GM12878 (cell line): ENCODE data around the gene SMPD4. TPM values are rescaled to one million over a fixed set of nuclear protein-coding genes. Genes with fewer than 3 reads are reported as not detected.

Experiments used
- polyA plus RNA-seq, 11 experiments: library from polyadenylated mRNA; depleted of rRNA in 4 of 11; unstranded in 6 of 11; stranded (reverse) in 5 of 11; fragments of >200 nt; fragmentation: Nextera tagmentation in 4 of 11; fragmentation: Illumina TruSeq in 1 of 11; extraction: Ambion mirVana in 4 of 11; extraction: Trizol in 1 of 11; gene quantifications; 1 replicate in 1 of 11; 2 replicates in 10 of 11; pipeline versions ENCODE4 v1.2.1 to v1.2.3, GENCODE V29; 2011 to 2016; ENCODE audit warnings: inconsistent platforms in 2 of 11, missing spikeins in 2 of 11, low read depth in 1 of 11
- small RNA-seq: library from RNA; depleted of rRNA; stranded (forward); fragments of <200 nt; gene quantifications from one replicate; pipeline ENCODE3, GENCODE V24; 2014
- total RNA-seq, 4 experiments: library from RNA; depleted of rRNA in 3 of 4; stranded (reverse); fragments of >200 nt in 3 of 4; fragmentation: Illumina TruSeq in 1 of 4; extraction: Trizol in 1 of 4; gene quantifications; 2 replicates each; pipeline versions ENCODE4 v1.2.1 to v1.2.3, GENCODE V29; 2013 to 2021

The SMPD4 gene
- total and polyA plus RNA-seq, 10 of the 15 experiments (the other 5 are each of a cell fraction or from before 2014, with no cell fraction given), result 5.0 to 82.0 (median 45.7) TPM

Small RNAs within 50 kb of the gene (small RNA-seq; reads per million reads assigned to genes)
- gene RNU6-1049P, result not detected

Other genes with a start within 250 kb of the SMPD4 start
- not detected in 2 replicates for gene RAB6C, start 201.9 kb downstream of the SMPD4 start, total RNA-seq (2014; rRNA removed)
- gene RAB6C, start 201.9 kb downstream of the SMPD4 start, total RNA-seq (2014; rRNA removed; fragmentation: Illumina TruSeq; extraction: Trizol), result not detected in 2 replicates
- gene RAB6C, start 201.9 kb downstream of the SMPD4 start, total RNA-seq (2021), result not detected in 2 replicates
- not detected in 2 replicates for gene RAB6C, start 201.9 kb downstream of the SMPD4 start, polyA plus RNA-seq (2011; rRNA removed)
- not detected in 2 replicates for gene RAB6C, start 201.9 kb downstream of the SMPD4 start, polyA plus RNA-seq (2014; fragmentation: Illumina TruSeq; extraction: Trizol)
- not detected for gene RAB6C, start 201.9 kb downstream of the SMPD4 start, polyA plus RNA-seq (2014; fragmentation: Nextera tagmentation; extraction: Ambion mirVana)
- gene RAB6C, start 201.9 kb downstream of the SMPD4 start, polyA plus RNA-seq (2014; rRNA removed), result not detected in 2 replicates
- not detected for gene RAB6C, start 201.9 kb downstream of the SMPD4 start, polyA plus RNA-seq (2016; fragmentation: Nextera tagmentation; extraction: Ambion mirVana)
- gene POTEF, start 52.4 kb downstream of the SMPD4 start, total RNA-seq (2014; rRNA removed), result 0.11 TPM in 1 of 2 replicates, not detected in the other
- gene POTEF, start 52.4 kb downstream of the SMPD4 start, total RNA-seq (2014; rRNA removed; fragmentation: Illumina TruSeq; extraction: Trizol), result not detected in 2 replicates
- not detected in 2 replicates for gene POTEF, start 52.4 kb downstream of the SMPD4 start, total RNA-seq (2021)
- gene POTEF, start 52.4 kb downstream of the SMPD4 start, polyA plus RNA-seq (2011; rRNA removed), result not detected in 2 replicates
- gene POTEF, start 52.4 kb downstream of the SMPD4 start, polyA plus RNA-seq (2014; fragmentation: Illumina TruSeq; extraction: Trizol), result 0.03 TPM in 1 of 2 replicates, not detected in the other
- gene POTEF, start 52.4 kb downstream of the SMPD4 start, polyA plus RNA-seq (2014; fragmentation: Nextera tagmentation; extraction: Ambion mirVana), result not detected
- 0.05 TPM in 1 of 2 replicates, not detected in the other for gene POTEF, start 52.4 kb downstream of the SMPD4 start, polyA plus RNA-seq (2014; rRNA removed)
- gene POTEF, start 52.4 kb downstream of the SMPD4 start, polyA plus RNA-seq (2016; fragmentation: Nextera tagmentation; extraction: Ambion mirVana), result not detected
- 15.3 and 17.9 TPM in 2 replicates for gene CCDC74B, start 36.5 kb downstream of the SMPD4 start, total RNA-seq (2014; rRNA removed)
- 6.1 and 7.2 TPM in 2 replicates for gene CCDC74B, start 36.5 kb downstream of the SMPD4 start, total RNA-seq (2014; rRNA removed; fragmentation: Illumina TruSeq; extraction: Trizol)
- gene CCDC74B, start 36.5 kb downstream of the SMPD4 start, total RNA-seq (2021), result 14.4 and 15.3 TPM in 2 replicates
- gene CCDC74B, start 36.5 kb downstream of the SMPD4 start, polyA plus RNA-seq (2011; rRNA removed), result 8.9 and 10.7 TPM in 2 replicates
- 2.2 and 6.5 TPM in 2 replicates for gene CCDC74B, start 36.5 kb downstream of the SMPD4 start, polyA plus RNA-seq (2014; fragmentation: Illumina TruSeq; extraction: Trizol)
- 1 to 10 TPM in 1 of 2 experiments, under 1 TPM in 1; 0.52 to 2.9 TPM for gene CCDC74B, start 36.5 kb downstream of the SMPD4 start, polyA plus RNA-seq (2014; fragmentation: Nextera tagmentation; extraction: Ambion mirVana)
- gene CCDC74B, start 36.5 kb downstream of the SMPD4 start, polyA plus RNA-seq (2014; rRNA removed), result 21.2 and 26.2 TPM in 2 replicates
- gene CCDC74B, start 36.5 kb downstream of the SMPD4 start, polyA plus RNA-seq (2016; fragmentation: Nextera tagmentation; extraction: Ambion mirVana), result 10 to 100 TPM in 1 of 2 experiments, 1 to 10 TPM in 1; 8.8 to 11.3 TPM
- 321 and 369 TPM in 2 replicates for gene MZT2B, start 660 bp upstream of the SMPD4 start, total RNA-seq (2014; rRNA removed)
- 45.7 and 51.5 TPM in 2 replicates for gene MZT2B, start 660 bp upstream of the SMPD4 start, total RNA-seq (2014; rRNA removed; fragmentation: Illumina TruSeq; extraction: Trizol)
- gene MZT2B, start 660 bp upstream of the SMPD4 start, total RNA-seq (2021), result 399 and 409 TPM in 2 replicates
- gene MZT2B, start 660 bp upstream of the SMPD4 start, polyA plus RNA-seq (2011; rRNA removed), result 60.4 and 104 TPM in 2 replicates
- 7.2 TPM in 1 of 2 replicates, not detected in the other for gene MZT2B, start 660 bp upstream of the SMPD4 start, polyA plus RNA-seq (2014; fragmentation: Illumina TruSeq; extraction: Trizol)
- 10 to 100 TPM in 1 of 2 experiments, 1 to 10 TPM in 1; 6.3 to 20.4 TPM for gene MZT2B, start 660 bp upstream of the SMPD4 start, polyA plus RNA-seq (2014; fragmentation: Nextera tagmentation; extraction: Ambion mirVana)
- 292 and 388 TPM in 2 replicates for gene MZT2B, start 660 bp upstream of the SMPD4 start, polyA plus RNA-seq (2014; rRNA removed)
- 100 to 1,000 TPM; 294 to 320 TPM for gene MZT2B, start 660 bp upstream of the SMPD4 start, polyA plus RNA-seq (2016; fragmentation: Nextera tagmentation; extraction: Ambion mirVana)
- gene TUBA3E, start 16.8 kb upstream of the SMPD4 start, total RNA-seq (2014; rRNA removed), result not detected in 2 replicates
- gene TUBA3E, start 16.8 kb upstream of the SMPD4 start, total RNA-seq (2014; rRNA removed; fragmentation: Illumina TruSeq; extraction: Trizol), result not detected in 2 replicates
- not detected in 2 replicates for gene TUBA3E, start 16.8 kb upstream of the SMPD4 start, total RNA-seq (2021)
- not detected in 2 replicates for gene TUBA3E, start 16.8 kb upstream of the SMPD4 start, polyA plus RNA-seq (2011; rRNA removed)
- not detected in 2 replicates for gene TUBA3E, start 16.8 kb upstream of the SMPD4 start, polyA plus RNA-seq (2014; fragmentation: Illumina TruSeq; extraction: Trizol)
- gene TUBA3E, start 16.8 kb upstream of the SMPD4 start, polyA plus RNA-seq (2014; fragmentation: Nextera tagmentation; extraction: Ambion mirVana), result not detected
- not detected in 2 replicates for gene TUBA3E, start 16.8 kb upstream of the SMPD4 start, polyA plus RNA-seq (2014; rRNA removed)
- not detected for gene TUBA3E, start 16.8 kb upstream of the SMPD4 start, polyA plus RNA-seq (2016; fragmentation: Nextera tagmentation; extraction: Ambion mirVana)
- gene IMP4, start 161.3 kb upstream of the SMPD4 start, total RNA-seq (2014; rRNA removed), result 181 and 209 TPM in 2 replicates
- 74.9 and 85.3 TPM in 2 replicates for gene IMP4, start 161.3 kb upstream of the SMPD4 start, total RNA-seq (2014; rRNA removed; fragmentation: Illumina TruSeq; extraction: Trizol)
- 166 and 171 TPM in 2 replicates for gene IMP4, start 161.3 kb upstream of the SMPD4 start, total RNA-seq (2021)
- gene IMP4, start 161.3 kb upstream of the SMPD4 start, polyA plus RNA-seq (2011; rRNA removed), result 78.0 and 162 TPM in 2 replicates
- 43.2 and 70.5 TPM in 2 replicates for gene IMP4, start 161.3 kb upstream of the SMPD4 start, polyA plus RNA-seq (2014; fragmentation: Illumina TruSeq; extraction: Trizol)
- gene IMP4, start 161.3 kb upstream of the SMPD4 start, polyA plus RNA-seq (2014; fragmentation: Nextera tagmentation; extraction: Ambion mirVana), result 100 to 1,000 TPM in 1 of 2 experiments, 10 to 100 TPM in 1; 41.4 to 100 TPM
- gene IMP4, start 161.3 kb upstream of the SMPD4 start, polyA plus RNA-seq (2014; rRNA removed), result 242 and 273 TPM in 2 replicates
- 100 to 1,000 TPM; 183 to 206 TPM for gene IMP4, start 161.3 kb upstream of the SMPD4 start, polyA plus RNA-seq (2016; fragmentation: Nextera tagmentation; extraction: Ambion mirVana)
- gene PTPN18, start 174.5 kb upstream of the SMPD4 start, total RNA-seq (2014; rRNA removed), result 31.4 and 36.9 TPM in 2 replicates
- 38.5 and 39.8 TPM in 2 replicates for gene PTPN18, start 174.5 kb upstream of the SMPD4 start, total RNA-seq (2014; rRNA removed; fragmentation: Illumina TruSeq; extraction: Trizol)
- 41.9 and 43.1 TPM in 2 replicates for gene PTPN18, start 174.5 kb upstream of the SMPD4 start, total RNA-seq (2021)
- 29.3 and 47.0 TPM in 2 replicates for gene PTPN18, start 174.5 kb upstream of the SMPD4 start, polyA plus RNA-seq (2011; rRNA removed)
- 89.9 and 99.8 TPM in 2 replicates for gene PTPN18, start 174.5 kb upstream of the SMPD4 start, polyA plus RNA-seq (2014; fragmentation: Illumina TruSeq; extraction: Trizol)
- gene PTPN18, start 174.5 kb upstream of the SMPD4 start, polyA plus RNA-seq (2014; fragmentation: Nextera tagmentation; extraction: Ambion mirVana), result 10 to 100 TPM; 14.8 to 17.5 TPM
- gene PTPN18, start 174.5 kb upstream of the SMPD4 start, polyA plus RNA-seq (2014; rRNA removed), result 58.4 and 58.8 TPM in 2 replicates
- gene PTPN18, start 174.5 kb upstream of the SMPD4 start, polyA plus RNA-seq (2016; fragmentation: Nextera tagmentation; extraction: Ambion mirVana), result 10 to 100 TPM; 43.7 to 45.6 TPM